IMR-90 (cell line): Measurements from ENCODE around the gene THRA. TPM values are rescaled to one million over a fixed set of nuclear protein-coding genes. Genes with fewer than 3 reads are reported as not detected.

Experiments used
- ATAC-seq: fragments of 200-7000 bp; cut with Tn5 transposase; 2 replicates; pipeline ENCODE4 v1.9.1; 2020; ENCODE audit warnings: low read depth, mild to moderate bottlenecking, moderate library complexity
- Bru-seq: library from RNA; stranded (reverse); fragments of 400-500 nt; gene quantifications from one replicate; lab custom pipeline; 2021; lab: Mats Ljungman, UMichigan
- BruChase-seq, 2 experiments: library from RNA; stranded (reverse); fragments of 400-500 nt; gene quantifications; one replicate each; lab custom pipeline; 2021; lab: Mats Ljungman, UMichigan
- BruUV-seq: library from RNA; stranded (reverse); fragments of 400-500 nt; replicated peaks from 2 replicates; lab custom pipeline; 2021; lab: Mats Ljungman, UMichigan
- CTCF ChIA-PET: fragments of 300-600 bp; formaldehyde crosslinking; extraction: SDS; loops from one replicate; lab custom pipeline; 2021; ENCODE audit warnings: antibody characterized with exemption; lab: Yijun Ruan, JAX
- POLR2A ChIA-PET: fragments of 300-600 bp; sonication (Branson Sonifier 250); formaldehyde crosslinking; loops from one replicate; lab custom pipeline; 2022; ENCODE audit warnings: antibody characterized with exemption; ENCODE audit not compliant: unreplicated experiment; lab: Charles Lee
- DNase-seq: peaks from one replicate; pipeline ENCODE4 v3.0.0; 2013
- H2AFZ ChIP-seq: replicated peaks from 2 replicates; pipeline ENCODE3; 2013; ENCODE audit warnings: low read length, mild to moderate bottlenecking; ENCODE audit not compliant: poor library complexity
- H2AK5ac ChIP-seq: 2 replicates; pipeline ENCODE4 v1.6.1; 2013; ENCODE audit warnings: low read depth, low read length, inconsistent platforms
- H2AK9ac ChIP-seq: replicated peaks from 2 replicates; pipeline ENCODE3; 2013; ENCODE audit warnings: mild to moderate bottlenecking, low read depth, low read length, moderate library complexity; ENCODE audit not compliant: poor library complexity
- H2BK120ac ChIP-seq: 2 replicates; pipeline ENCODE4 v1.6.1; 2013; ENCODE audit warnings: low read depth, low read length, inconsistent platforms
- H2BK15ac ChIP-seq: 3 replicates; pipeline ENCODE4 v1.6.1; 2013; ENCODE audit warnings: low read depth, low read length, inconsistent platforms
- H2BK20ac ChIP-seq: 2 replicates; pipeline ENCODE4 v1.6.1; 2013; ENCODE audit warnings: low read depth, mild to moderate bottlenecking, inconsistent platforms, low read length, moderate library complexity
- H2BK5ac ChIP-seq: 2 replicates; pipeline ENCODE4 v1.6.1; 2013; ENCODE audit warnings: mild to moderate bottlenecking, low read depth, low read length, inconsistent platforms; ENCODE audit not compliant: poor library complexity, severe bottlenecking
- H3K14ac ChIP-seq: replicated peaks from 2 replicates; pipeline ENCODE4 v1.6.1; 2013; ENCODE audit warnings: low read depth, low read length, inconsistent platforms
- H3K18ac ChIP-seq: 2 replicates; pipeline ENCODE4 v1.6.1; 2013; ENCODE audit warnings: low read depth, low read length, control low read depth
- H3K23ac ChIP-seq: 2 replicates; pipeline ENCODE4 v1.6.1; 2013; ENCODE audit warnings: low read depth, low read length, inconsistent platforms
- H3K27ac ChIP-seq: 2 replicates; pipeline ENCODE4 v1.5.1; 2013; ENCODE audit warnings: mild to moderate bottlenecking, control low read depth, low read length; ENCODE audit not compliant: insufficient read depth
- H3K27me3 ChIP-seq: 2 replicates; pipeline ENCODE4 v1.6.1; 2013; ENCODE audit warnings: low read length; ENCODE audit not compliant: control insufficient read depth, insufficient read depth
- H3K36me3 ChIP-seq: 2 replicates; pipeline ENCODE4 v1.6.1; 2013; ENCODE audit warnings: low read length, mixed read lengths; ENCODE audit not compliant: control insufficient read depth, insufficient read depth
- H3K4ac ChIP-seq: 2 replicates; pipeline ENCODE4 v1.6.1; 2013; ENCODE audit warnings: low read depth, low read length, inconsistent platforms
- H3K4me1 ChIP-seq: 2 replicates; pipeline ENCODE4 v1.6.1; 2013; ENCODE audit warnings: low read length, mixed read lengths; ENCODE audit not compliant: control insufficient read depth, insufficient read depth
- H3K4me2 ChIP-seq: 2 replicates; pipeline ENCODE4 v1.6.1; 2013; ENCODE audit warnings: low read depth, mild to moderate bottlenecking, control low read depth, low read length, moderate library complexity
- H3K4me3 ChIP-seq: 2 replicates; pipeline ENCODE4 v1.5.1; 2013; ENCODE audit warnings: low read depth, mild to moderate bottlenecking, control low read depth, low read length, moderate library complexity; ENCODE audit not compliant: insufficient read depth
- H3K56ac ChIP-seq: 2 replicates; pipeline ENCODE4 v1.6.1; 2013; ENCODE audit warnings: low read length, inconsistent platforms; ENCODE audit not compliant: insufficient read depth; ENCODE audit errors: extremely low read depth
- H3K79me1 ChIP-seq, 2 experiments: 2 replicates each; pipeline ENCODE4 v1.6.1; 2013; ENCODE audit warnings: low read length in 2 of 2, inconsistent platforms in 1 of 2, low read depth in 1 of 2
- H3K9ac ChIP-seq: 2 replicates; pipeline ENCODE4 v1.6.1; 2013; ENCODE audit warnings: low read depth, low read length, control low read depth
- H3K9me1 ChIP-seq: 2 replicates; pipeline ENCODE4 v1.6.1; 2013; ENCODE audit warnings: low read length, inconsistent platforms; ENCODE audit not compliant: insufficient read depth
- H3K9me3 ChIP-seq: 2 replicates; pipeline ENCODE4 v1.6.1; 2013; ENCODE audit warnings: low read length; ENCODE audit not compliant: control insufficient read depth, insufficient read depth
- H4K20me1 ChIP-seq: 2 replicates; pipeline ENCODE4 v1.6.1; 2013; ENCODE audit warnings: low read length, inconsistent platforms; ENCODE audit not compliant: insufficient read depth
- H4K5ac ChIP-seq: 2 replicates; pipeline ENCODE4 v1.6.1; 2013; ENCODE audit warnings: mild to moderate bottlenecking, low read depth, low read length, control low read depth
- H4K8ac ChIP-seq, 2 experiments: 2 replicates each; pipeline ENCODE4 v1.6.1; 2013; ENCODE audit warnings: low read depth in 2 of 2, low read length in 2 of 2, control low read depth in 1 of 2, inconsistent platforms in 1 of 2
- H4K91ac ChIP-seq: 2 replicates; pipeline ENCODE4 v1.6.1; 2013; ENCODE audit warnings: low read depth, low read length, inconsistent platforms; ENCODE audit not compliant: insufficient read depth
- BHLHE40 ChIP-seq: fragments of 150-350 bp; IDR thresholded peaks from 2 replicates; pipeline ENCODE4 v1.6.1; 2016; ENCODE audit warnings: mild to moderate bottlenecking, low read depth, low read length
- CHD1 ChIP-seq: IDR thresholded peaks from 2 replicates; pipeline ENCODE4 v1.6.1; 2012; ENCODE audit warnings: low read depth, low read length, improper control_type of control experiment
- CTCF ChIP-seq: conservative IDR thresholded peaks from 2 replicates; pipeline ENCODE4 v1.5.1; 2012; ENCODE audit warnings: mild to moderate bottlenecking, low read depth, low read length, improper control_type of control experiment
- MAZ ChIP-seq: IDR thresholded peaks from 2 replicates; pipeline ENCODE4 v1.6.1; 2012; ENCODE audit warnings: low read depth, mild to moderate bottlenecking, low read length, improper control_type of control experiment, moderate library complexity, borderline replicate concordance
- POLR2A ChIP-seq: IDR thresholded peaks from 2 replicates; pipeline ENCODE4 v1.6.1; 2012; ENCODE audit warnings: mild to moderate bottlenecking, low read depth, low read length
- RAD21 ChIP-seq: IDR thresholded peaks from 2 replicates; pipeline ENCODE4 v1.6.1; 2012; ENCODE audit warnings: low read length, improper control_type of control experiment
- WGBS, 2 experiments: methylation state at CpG; one replicate each; pipeline versions ENCODE4 v1.1.5 to v1.1.7; 2013; ENCODE audit warnings: missing lambda C conversion rate in 2 of 2; ENCODE audit not compliant: insufficient read length in 1 of 2; ENCODE audit errors: extremely low coverage in 2 of 2; 5-methylcytosine and 5-hydroxymethylcytosine counted together
- dilution Hi-C: fragments of 300-500 bp; cut with HindIII; formaldehyde crosslinking; loops from one replicate; pipeline ENCODE4 v1.14.3; 2018; ENCODE audit warnings: low sequenced_read_pairs; ENCODE audit not compliant: unreplicated experiment
- in situ Hi-C: fragments of 300-500 bp; cut with MboI; formaldehyde crosslinking; loops from 3 replicates; pipeline ENCODE4 v1.14.3; 2019; ENCODE audit warnings: low sequenced_read_pairs, inconsistent platforms, mixed read lengths
- intact Hi-C: fragments of 100-400 bp; cut with micrococcal nuclease; formaldehyde crosslinking; loops from 2 replicates; pipeline ENCODE4 v1.10.0; 2022
- long read RNA-seq: library from polyadenylated mRNA; unstranded; transcript quantifications from one replicate; pipeline ENCODE4 v2.0.0, GENCODE V29; 2021; ENCODE audit not compliant: unreplicated experiment
- polyA plus RNA-seq, 3 experiments: library from polyadenylated mRNA; depleted of rRNA; stranded (reverse); fragments of >200 nt; gene quantifications; 2 replicates each; pipeline ENCODE4 v1.2.3, GENCODE V29; 2012; ENCODE audit warnings: low replicate concordance in 1 of 3
- total RNA-seq: library from RNA; depleted of rRNA; stranded (reverse); fragments of >200 nt; gene quantifications from 2 replicates; pipeline ENCODE4 v1.2.3, GENCODE V29; 2012; rRNA removed

The THRA gene
- total RNA-seq (20.8 and 22.0 TPM in 2 replicates), polyA plus RNA-seq (2012; rRNA removed) (21.9 and 23.4 TPM in 2 replicates), Bru-seq, nascent RNA (percentile 55 among the genes with signal in this experiment), BruChase-seq, experiment 1, labeled RNA remaining after a 6-hour chase (percentile 69 among the genes with signal in this experiment), BruChase-seq, experiment 2, labeled RNA remaining after a 2-hour chase (percentile 64 among the genes with signal in this experiment)
- polyA plus RNA-seq (2012; cell fraction: cytosol; rRNA removed), result 22.4 and 25.8 TPM in 2 replicates
- 17.8 and 22.5 TPM in 2 replicates for polyA plus RNA-seq (2012; cell fraction: nucleus; rRNA removed; ENCODE audit: low replicate concordance)
- long read RNA-seq, transcript THRA-201 (10 exons, 2,538 nt), result major isoform, 12 of 29 reads
- long read RNA-seq, partial matches to known transcripts, result 8 of 29 reads
- long read RNA-seq, other reads (novel, unspliced or antisense), result 8 of 29 reads

- Histone ChIP-seq H3K4me1 (peaks cover 22% of the 10 kb centered on the region), H3K4me3 (peak within 1 kb of the TSS; percentile 95), H3K56ac (peak within 1 kb of the TSS; percentile 61), H3K18ac (peak within 1 kb of the TSS; percentile 24), H3K79me1 (peaks cover 17 to 45% of the 10 kb centered on the region in 2 experiments), H3K27ac (peak within 1 kb of the TSS; percentile 64), H2AFZ (peak within 1 kb of the TSS; percentile 95), H2BK5ac (peak within 1 kb of the TSS; percentile 51), H2BK120ac (peak within 1 kb of the TSS; percentile 73), H2BK20ac (peak within 1 kb of the TSS; percentile 77), H3K4me2 (peak within 1 kb of the TSS; percentile 89), H4K20me1 (peaks cover 24% of the 10 kb centered on the region; the same call in 1 of the 2 replicates), H3K23ac (peak within 1 kb of the TSS; percentile 96), H3K9me3 (no peaks in the 10 kb centered on the region), H3K4ac (peak within 1 kb of the TSS; percentile 88), H4K8ac (peak within 1 kb of the TSS; percentile 59 to 93), H3K9ac (peak within 1 kb of the TSS; percentile 88), H3K14ac (peak within 1 kb of the TSS; percentile 95), H3K36me3 (no peaks in the 10 kb centered on the region), H2BK15ac (peak within 1 kb of the TSS; percentile 80; the same call in 2 of the 3 replicates), H3K27me3 (no peaks in the 10 kb centered on the region), H4K5ac (peak within 1 kb of the TSS; percentile 76), H4K91ac (peak within 1 kb of the TSS; percentile 80), H2AK5ac (peak within 1 kb of the TSS; percentile 94), H3K9me1 (peaks cover 21% of the 10 kb centered on the region), H2AK9ac (peak within 1 kb of the TSS; percentile 99)
- ChIA-PET CTCF (interaction anchor here (0.6 to 2.0 kb wide), 4 partner anchors 13 to 84 kb away, joined by 3 to 10 read pairs (median 4); no protein-coding TSS in a partner anchor), POLR2A (interaction anchor here (1.0 kb wide), 1 partner anchor 8 kb away, joined by 4 read pairs; the partner anchor contains the start of gene MED24)
- TF ChIP-seq CTCF (peak; percentile 36; the same call in 1 of the 2 replicates), MAZ (peak; percentile 93; the same call in 1 of the 2 replicates), POLR2A (no peak), RAD21 (peak; percentile 42), BHLHE40 (no peak), CHD1 (no peak)
- peak; percentile 85 for ATAC-seq
- in situ Hi-C loops (no loop called here), intact Hi-C loops (loop anchor here (2.0 kb wide), 1 partner anchor 24 kb away; no protein-coding TSS in a partner anchor), dilution Hi-C loops (no loop called here)
- BruUV-seq, result no TSS peak
- DNase-seq, result peak; percentile 23
- WGBS, 2 experiments, result 29% methylated on average over 6 of the region's 83 CpGs; no CpG with 5 or more reads in 1 of the 2 experiments
Observed at GRCh38 chr17:40062329-40063186, at the start of gene THRA. Gene THRA (plus strand): TSS chr17:40062965. CDS start chr17:40074489, 11,524 bp downstream.
